ENCODE measurements around the gene PKP1.

Gene PKP1

DNA sequence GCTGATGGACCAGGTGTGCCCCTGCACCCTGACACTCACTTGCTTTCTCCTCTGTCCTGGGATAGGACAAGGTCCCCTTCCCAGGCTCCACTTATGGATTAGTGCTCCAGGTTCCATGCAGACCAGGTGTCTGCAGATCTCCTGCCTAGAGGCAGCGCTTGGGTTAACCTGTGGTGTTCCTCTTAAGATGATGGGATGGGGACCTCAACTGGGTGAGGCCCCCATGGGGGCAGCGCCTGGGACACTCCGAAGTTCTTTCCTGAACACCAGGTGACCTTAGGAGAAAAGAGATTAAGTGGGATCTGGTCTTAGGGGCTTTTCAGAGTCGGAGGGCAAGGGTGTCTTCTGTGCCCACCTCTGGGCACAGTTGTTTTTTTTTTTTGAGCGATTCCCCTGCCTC, 72.9 kb downstream of the PKP1 start:
- H4K20me1 ChIP-seq (ENCODE audit: insufficient read depth), result no peaks in the 10 kb centered on the region
- H3K4me3 ChIP-seq (IDR thresholded peaks at IDR 0.05; ENCODE audit: insufficient read depth, low read depth, low read length), result no peak overlapping the region
- TF ChIP-seq CTCF (conservative IDR thresholded peaks at IDR 0.05; ENCODE audit: low read depth, low read length), result no peak
- H3K79me2 ChIP-seq (ENCODE audit: insufficient read depth, low read depth), result no peaks in the 10 kb centered on the region
- H3K4me1 ChIP-seq (ENCODE audit: low read depth, poor library complexity, severe bottlenecking), result no peaks in the 10 kb centered on the region
- H3K36me3 ChIP-seq (ENCODE audit: insufficient read depth), result no peaks in the 10 kb centered on the region
- no peak overlapping the region for H3K4me2 ChIP-seq
- H3K27ac ChIP-seq, result no peak overlapping the region
- peaks cover 5% of the 10 kb centered on the region; the same call in 1 of the 2 replicates for H3K27me3 ChIP-seq (ENCODE audit: insufficient read depth, low read depth)
- H2AFZ ChIP-seq (ENCODE audit: low read depth), result no peak overlapping the region
- H3K9ac ChIP-seq, result no peak overlapping the region

DNA sequence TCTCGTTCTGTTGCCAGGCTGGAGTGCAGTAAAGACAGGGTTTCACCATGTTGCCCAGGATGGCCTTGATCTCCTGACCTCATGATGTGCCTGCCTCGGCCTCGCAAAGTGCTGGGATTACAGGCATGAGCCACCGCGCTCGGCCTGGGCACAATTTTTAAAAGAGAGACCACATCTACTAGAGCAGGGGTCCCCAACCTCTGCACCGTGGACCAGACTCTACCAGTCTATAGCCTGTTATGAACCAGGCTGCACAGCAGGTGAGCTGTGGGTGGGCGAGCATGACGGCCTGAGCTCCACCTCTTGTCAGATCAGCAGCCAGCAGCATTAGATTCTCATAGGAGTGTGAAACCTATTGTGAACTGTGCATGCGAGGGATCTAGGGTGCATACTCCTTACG, 73.4 kb downstream of the PKP1 start:
- Histone ChIP-seq H3K4me3 (IDR thresholded peaks at IDR 0.05; ENCODE audit: insufficient read depth, low read depth, low read length) (no peak overlapping the region), H3K79me2 (ENCODE audit: insufficient read depth, low read depth) (no peaks in the 10 kb centered on the region), H3K9ac (no peak overlapping the region), H3K4me2 (no peak overlapping the region), H3K27ac (no peak overlapping the region), H2AFZ (ENCODE audit: low read depth) (no peak overlapping the region), H3K4me1 (ENCODE audit: low read depth, poor library complexity, severe bottlenecking) (no peaks in the 10 kb centered on the region), H3K36me3 (ENCODE audit: insufficient read depth) (no peaks in the 10 kb centered on the region), H4K20me1 (ENCODE audit: insufficient read depth) (no peaks in the 10 kb centered on the region), H3K27me3 (ENCODE audit: insufficient read depth, low read depth) (peaks cover 5% of the 10 kb centered on the region; the same call in 1 of the 2 replicates)
- no peak for TF ChIP-seq CTCF (conservative IDR thresholded peaks at IDR 0.05; ENCODE audit: low read depth, low read length)

DNA sequence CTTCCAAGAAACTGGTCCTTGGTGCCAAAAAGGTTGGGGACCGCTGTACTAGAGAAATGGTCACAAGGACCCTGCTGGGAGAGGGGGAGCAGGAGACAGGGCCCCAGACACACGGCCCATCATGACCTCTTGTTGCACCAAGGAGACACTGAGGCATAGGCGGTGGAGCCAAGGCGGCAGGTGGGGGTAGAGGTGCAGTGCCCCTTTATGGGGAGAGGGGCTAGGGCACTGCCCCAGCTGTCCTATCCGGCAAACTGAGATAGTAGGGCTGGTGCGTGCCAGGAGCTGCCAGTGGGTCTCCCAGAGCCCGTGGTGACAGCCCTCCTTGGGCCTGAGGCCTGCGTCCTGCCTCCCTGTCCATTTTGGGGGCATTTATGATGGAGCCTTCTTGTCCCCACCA, 73.9 kb downstream of the PKP1 start:
- H3K79me2 ChIP-seq (ENCODE audit: insufficient read depth, low read depth), result no peaks in the 10 kb centered on the region
- no peaks in the 10 kb centered on the region for H3K36me3 ChIP-seq (ENCODE audit: insufficient read depth)
- H4K20me1 ChIP-seq (ENCODE audit: insufficient read depth), result no peaks in the 10 kb centered on the region
- no peak overlapping the region for H3K4me2 ChIP-seq
- no peak overlapping the region for H3K27ac ChIP-seq
- no peak overlapping the region for H3K9ac ChIP-seq
- peaks cover 10% of the 10 kb centered on the region for H3K27me3 ChIP-seq (ENCODE audit: insufficient read depth, low read depth)
- H2AFZ ChIP-seq (ENCODE audit: low read depth), result no peak overlapping the region
- no peak for TF ChIP-seq CTCF (conservative IDR thresholded peaks at IDR 0.05; ENCODE audit: low read depth, low read length)
- no peak overlapping the region for H3K4me3 ChIP-seq (IDR thresholded peaks at IDR 0.05; ENCODE audit: insufficient read depth, low read depth, low read length)
- H3K4me1 ChIP-seq (ENCODE audit: low read depth, poor library complexity, severe bottlenecking), result no peaks in the 10 kb centered on the region

GRCh38 chr1:201357636-201358348, 74.5 kb downstream of the PKP1 start:
- Histone ChIP-seq H3K4me2 (no peak overlapping the region), H3K9ac (no peak overlapping the region), H2AFZ (ENCODE audit: low read depth) (no peak overlapping the region), H3K36me3 (ENCODE audit: insufficient read depth) (no peaks in the 10 kb centered on the region), H4K20me1 (ENCODE audit: insufficient read depth) (no peaks in the 10 kb centered on the region), H3K79me2 (ENCODE audit: insufficient read depth, low read depth) (no peaks in the 10 kb centered on the region), H3K27me3 (ENCODE audit: insufficient read depth, low read depth) (peaks cover 15% of the 10 kb centered on the region), H3K4me3 (IDR thresholded peaks at IDR 0.05; ENCODE audit: insufficient read depth, low read depth, low read length) (no peak overlapping the region), H3K27ac (no peak overlapping the region), H3K4me1 (ENCODE audit: low read depth, poor library complexity, severe bottlenecking) (no peaks in the 10 kb centered on the region)
- TF ChIP-seq CTCF (conservative IDR thresholded peaks at IDR 0.05; ENCODE audit: low read depth, low read length), result no peak

Measured in KMS-11 (cell line).